Measurements from ENCODE around the gene TSHZ2.

The TSHZ2 gene

DNA sequence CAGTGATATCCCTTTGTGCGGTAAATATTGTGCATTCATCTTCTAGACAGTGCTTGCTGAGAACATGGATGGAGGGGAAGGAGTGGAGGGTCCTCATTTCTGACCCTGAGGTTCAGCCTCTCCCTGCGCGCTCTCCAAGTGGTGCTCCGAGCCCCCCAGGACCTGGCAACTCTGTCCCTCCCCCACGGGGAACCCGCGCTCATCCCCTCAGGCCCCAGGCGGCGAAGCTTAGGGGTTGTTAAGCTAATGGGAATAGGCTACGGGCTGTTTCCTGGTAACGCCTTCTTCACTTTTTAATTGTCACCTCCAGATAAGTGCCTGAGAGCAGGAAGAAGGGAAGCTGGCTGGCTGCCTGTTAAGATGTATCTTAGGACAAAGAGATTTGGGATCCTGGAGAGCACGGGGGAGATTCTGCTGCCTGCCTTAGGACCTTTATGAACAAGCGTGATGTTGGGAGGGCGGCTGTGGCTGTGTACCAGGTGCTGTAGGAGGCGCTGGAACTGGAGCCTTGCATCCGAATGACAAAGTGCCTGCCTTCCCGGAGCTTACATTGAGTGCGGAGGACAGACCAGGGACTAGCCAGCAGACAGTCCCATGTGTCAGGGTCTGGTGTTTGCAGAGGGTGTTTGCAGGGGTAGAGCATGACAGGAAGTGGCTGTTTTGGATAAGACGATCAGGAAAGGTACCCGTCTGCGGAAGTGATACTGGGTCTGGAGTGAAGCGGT, 11.7 kb downstream of the TSHZ2 start:
- no peak for DNase-seq (ENCODE audit: insufficient read length, low spot score)
- TF ChIP-seq, protein P1, sequence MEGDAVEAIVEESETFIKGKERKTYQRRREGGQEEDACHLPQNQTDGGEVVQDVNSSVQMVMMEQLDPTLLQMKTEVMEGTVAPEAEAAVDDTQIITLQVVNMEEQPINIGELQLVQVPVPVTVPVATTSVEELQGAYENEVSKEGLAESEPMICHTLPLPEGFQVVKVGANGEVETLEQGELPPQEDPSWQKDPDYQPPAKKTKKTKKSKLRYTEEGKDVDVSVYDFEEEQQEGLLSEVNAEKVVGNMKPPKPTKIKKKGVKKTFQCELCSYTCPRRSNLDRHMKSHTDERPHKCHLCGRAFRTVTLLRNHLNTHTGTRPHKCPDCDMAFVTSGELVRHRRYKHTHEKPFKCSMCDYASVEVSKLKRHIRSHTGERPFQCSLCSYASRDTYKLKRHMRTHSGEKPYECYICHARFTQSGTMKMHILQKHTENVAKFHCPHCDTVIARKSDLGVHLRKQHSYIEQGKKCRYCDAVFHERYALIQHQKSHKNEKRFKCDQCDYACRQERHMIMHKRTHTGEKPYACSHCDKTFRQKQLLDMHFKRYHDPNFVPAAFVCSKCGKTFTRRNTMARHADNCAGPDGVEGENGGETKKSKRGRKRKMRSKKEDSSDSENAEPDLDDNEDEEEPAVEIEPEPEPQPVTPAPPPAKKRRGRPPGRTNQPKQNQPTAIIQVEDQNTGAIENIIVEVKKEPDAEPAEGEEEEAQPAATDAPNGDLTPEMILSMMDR (IDR thresholded peaks at IDR 0.05; ENCODE audit: insufficient read depth, missing control alignments), result no peak
- no peak for FAIRE-seq

DNA sequence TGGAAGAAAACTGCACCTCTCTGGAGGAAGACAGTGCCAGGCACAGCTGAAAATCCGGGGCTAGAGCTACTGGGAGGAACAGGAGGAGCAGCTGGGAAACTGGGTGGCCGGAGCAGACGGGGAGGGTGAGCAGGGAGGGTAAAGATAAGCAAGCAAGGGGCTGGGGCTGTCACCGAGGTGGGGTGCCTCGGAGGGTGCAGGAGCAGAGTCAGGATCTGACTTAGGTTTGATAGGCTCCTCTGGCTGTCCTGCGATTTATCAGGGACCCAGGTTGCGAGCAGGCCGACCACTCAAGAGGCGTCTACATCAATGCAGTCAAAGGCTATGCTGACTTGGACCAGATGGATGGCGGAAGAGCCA, 12.3 kb downstream of the TSHZ2 start:
- TF ChIP-seq, protein P1 (IDR thresholded peaks at IDR 0.05; ENCODE audit: insufficient read depth, missing control alignments), result no peak
- no peak for FAIRE-seq
- no peak for DNase-seq (ENCODE audit: insufficient read length, low spot score)

DNA sequence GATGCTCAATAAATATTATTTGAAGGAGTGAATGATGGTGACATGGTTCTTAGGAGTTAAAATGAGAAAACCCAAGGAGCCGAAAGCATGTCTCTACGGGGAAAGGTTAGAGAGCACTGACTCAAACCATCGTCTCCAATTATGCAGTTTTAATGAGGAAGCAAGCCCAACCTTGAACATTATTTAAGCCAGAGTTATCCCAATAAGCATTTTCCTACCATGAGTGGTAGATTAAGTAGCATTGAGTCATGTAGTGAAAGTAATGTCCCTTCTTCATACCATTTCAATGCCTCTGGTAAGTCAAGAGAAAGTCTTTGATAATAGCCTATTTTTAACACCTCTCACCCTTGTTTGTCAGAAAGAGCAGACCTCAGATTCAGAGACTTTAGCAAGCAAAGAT, 13.5 kb downstream of the TSHZ2 start:
- TF ChIP-seq, protein P1 (IDR thresholded peaks at IDR 0.05; ENCODE audit: insufficient read depth, missing control alignments), result no peak
- no peak for FAIRE-seq
- no peak for DNase-seq (ENCODE audit: insufficient read length, low spot score)

DNA sequence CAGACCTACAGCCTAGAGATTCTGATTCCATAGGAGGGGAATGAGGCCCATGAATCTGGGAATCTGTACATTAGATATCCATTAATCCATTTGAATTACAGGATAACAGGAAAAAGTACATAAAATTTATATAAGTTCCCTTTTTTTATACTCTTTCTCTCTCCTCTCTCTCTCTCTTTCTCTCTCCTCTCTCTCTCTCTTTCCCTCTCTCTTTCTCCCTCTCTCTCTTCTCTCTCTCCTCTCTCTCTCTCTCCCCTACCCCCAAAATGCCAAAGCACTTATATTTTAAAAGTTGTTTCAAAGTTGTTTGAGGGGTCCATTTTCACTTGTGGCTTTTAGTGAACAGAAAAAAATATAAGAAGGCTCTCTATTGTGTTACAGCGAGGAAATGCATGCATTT, 15.1 kb downstream of the TSHZ2 start:
- TF ChIP-seq, protein P1 (IDR thresholded peaks at IDR 0.05; ENCODE audit: insufficient read depth, missing control alignments), result no peak
- FAIRE-seq (no peak), DNase-seq (ENCODE audit: insufficient read length, low spot score) (no peak)

DNA sequence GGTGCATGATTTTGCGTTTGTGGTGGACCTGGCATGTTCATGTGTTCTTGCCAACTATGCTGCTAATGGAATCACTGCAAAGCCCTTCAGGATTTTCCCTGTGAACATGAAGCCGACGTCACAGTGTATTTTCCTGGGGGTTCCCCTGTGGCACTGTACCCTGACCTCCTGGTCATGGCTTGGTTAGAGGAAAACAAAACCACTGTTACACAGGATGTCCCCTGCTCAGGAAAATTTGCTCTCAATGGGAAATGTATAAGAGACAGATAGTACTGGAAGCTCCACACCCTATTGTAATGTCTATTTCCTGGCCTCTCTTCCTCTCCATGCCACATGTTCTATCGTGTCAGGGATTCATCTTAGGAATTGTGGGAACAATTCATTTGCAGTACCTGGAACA, 19.7 kb downstream of the TSHZ2 start:
- TF ChIP-seq, protein P1 (IDR thresholded peaks at IDR 0.05; ENCODE audit: insufficient read depth, missing control alignments), result no peak
- DNase-seq (ENCODE audit: insufficient read length, low spot score), result no peak
- FAIRE-seq, result no peak

DNA sequence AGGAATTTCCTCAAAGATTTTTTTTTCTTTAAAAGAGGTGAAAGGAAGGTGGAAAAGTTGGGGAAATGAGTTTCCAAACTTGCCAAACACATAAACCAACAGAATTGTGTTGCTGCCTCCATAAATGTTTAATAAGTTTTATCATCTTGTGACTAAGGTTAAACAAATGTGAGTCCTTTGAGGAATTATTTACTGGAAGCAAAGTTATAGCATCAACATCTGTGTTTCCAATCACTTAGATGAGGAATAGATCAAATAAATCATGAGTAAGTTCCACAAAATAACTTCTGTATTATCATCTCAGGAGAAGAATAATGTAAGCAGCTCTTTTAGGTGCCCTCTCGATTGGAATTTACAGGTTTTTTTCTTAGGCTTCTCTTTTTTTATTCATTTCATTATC, 20.5 kb downstream of the TSHZ2 start:
- FAIRE-seq, result no peak
- DNase-seq (ENCODE audit: insufficient read length, low spot score), result no peak

DNA sequence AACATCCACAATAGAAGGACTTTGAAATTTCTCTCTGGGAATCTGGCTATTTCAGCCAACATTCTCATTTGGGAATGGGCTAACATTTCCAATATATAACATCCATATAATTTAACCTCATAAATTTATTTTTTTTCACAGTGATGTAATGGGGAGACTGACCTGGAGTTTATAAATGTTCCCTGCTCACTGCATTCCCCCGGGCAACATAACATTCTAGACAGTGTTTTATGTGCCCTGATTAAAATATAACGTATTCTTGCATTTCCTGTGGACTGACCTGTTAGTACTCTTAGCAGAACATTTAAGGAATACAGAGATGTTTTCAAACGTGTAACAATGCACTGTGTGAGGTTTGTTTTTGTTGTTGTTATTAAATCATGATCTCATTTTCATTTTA, 20.9 kb downstream of the TSHZ2 start:
- FAIRE-seq (no peak), DNase-seq (ENCODE audit: insufficient read length, low spot score) (no peak)
- TF ChIP-seq, protein P1 (IDR thresholded peaks at IDR 0.05; ENCODE audit: insufficient read depth, missing control alignments), result no peak

More for the DNA sequence above, 20.5 kb downstream of the TSHZ2 start:
- TF ChIP-seq, protein P1 (IDR thresholded peaks at IDR 0.05; ENCODE audit: insufficient read depth, missing control alignments), result no peak
